HG02970 (cell line): Measurements from ENCODE around the gene DUSP5.

ENCODE experiments used
- ATAC-seq: cut with Tn5 transposase; IDR thresholded peaks from one replicate; pipeline ENCODE4 v1.9.1; 2021; ENCODE audit warnings: mild to moderate bottlenecking, moderate library complexity, moderate number of reproducible peaks; ENCODE audit not compliant: unreplicated experiment, low FRiP score

Gene DUSP5

DNA sequence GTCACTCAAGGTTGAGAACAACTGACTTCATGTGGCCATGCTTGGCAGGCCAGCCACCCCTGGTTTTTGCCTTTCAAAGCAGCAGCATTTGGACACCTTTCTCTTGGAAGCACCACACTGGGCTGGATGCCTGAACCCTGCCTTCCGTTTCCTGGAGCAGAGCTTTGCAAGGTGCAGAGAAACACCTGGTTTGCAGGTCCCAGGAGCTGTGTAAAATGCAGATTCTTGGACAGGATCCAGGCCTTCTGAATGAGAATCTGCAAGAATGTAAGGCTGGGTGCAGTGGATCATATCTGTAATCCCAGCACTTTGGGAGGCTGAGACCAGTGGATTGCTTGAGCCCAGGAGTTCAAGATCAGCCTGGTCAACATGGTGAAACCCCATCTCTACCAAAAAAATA, 18.0 kb upstream of the DUSP5 start:
- no peak for ATAC-seq

DNA sequence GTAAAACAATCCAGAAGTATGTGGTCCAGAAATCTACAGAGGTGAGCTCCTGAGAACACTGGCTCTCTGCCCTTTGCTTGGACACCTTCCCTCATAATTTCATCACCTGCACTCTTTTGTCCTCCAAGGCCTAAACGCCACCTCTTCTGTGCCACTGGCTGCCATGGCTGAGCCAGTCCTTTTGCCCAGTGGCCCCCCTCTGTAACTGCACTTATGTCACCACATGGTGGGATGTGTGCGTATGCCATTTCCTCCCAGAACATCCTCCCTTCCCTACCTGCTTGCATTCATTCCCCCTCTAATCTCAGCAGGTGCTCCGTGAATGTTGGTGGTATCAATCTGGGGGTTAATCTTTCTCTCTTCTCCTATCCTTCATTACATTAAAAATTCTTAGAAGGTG, 17.3 kb upstream of the DUSP5 start:
- ATAC-seq: no peak

GRCh38 chr10:110481919-110482318, 15.8 kb upstream of the DUSP5 start:
- ATAC-seq: no peak

DNA sequence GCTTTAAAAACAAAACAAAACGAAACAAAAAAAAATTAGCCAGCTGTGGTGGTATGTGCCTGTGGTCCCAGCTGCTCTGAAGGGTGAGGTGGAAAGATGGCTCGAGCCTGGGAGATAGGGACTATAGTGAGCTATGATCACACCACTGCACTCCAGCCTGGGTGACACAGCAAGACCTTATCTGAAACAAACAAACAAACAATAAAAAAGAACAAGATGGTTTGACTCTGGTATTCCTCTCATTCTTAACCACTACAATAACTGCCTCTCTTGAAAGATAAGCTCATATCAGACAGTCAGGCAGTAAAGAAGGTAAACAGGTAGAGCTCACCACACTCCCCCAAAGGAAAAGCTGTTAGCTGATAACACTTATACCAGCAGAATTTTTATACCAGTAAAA, 14.1 kb upstream of the DUSP5 start:
- ATAC-seq: no peak

DNA sequence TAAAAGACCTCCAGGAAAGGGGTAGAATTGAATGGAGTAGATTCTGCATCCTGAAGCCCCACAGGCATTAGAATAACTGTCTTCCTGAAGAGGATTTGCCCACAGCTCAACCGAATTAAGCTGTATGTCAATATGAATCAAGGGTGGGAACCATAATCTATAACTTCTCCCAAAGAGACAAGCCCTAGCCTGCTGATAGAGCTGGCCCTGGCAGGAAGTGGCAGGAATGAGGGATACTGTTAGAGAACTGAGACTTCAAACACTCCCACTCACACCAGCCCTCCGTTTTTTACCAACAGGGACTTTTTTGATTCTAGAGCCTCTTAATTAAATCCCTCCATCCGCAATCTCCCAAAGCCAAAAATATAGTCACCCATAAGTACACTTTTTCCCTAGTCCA, 12.2 kb upstream of the DUSP5 start:
- ATAC-seq: no peak

GRCh38 chr10:110486680-110487410, 10.9 kb upstream of the DUSP5 start:
- ATAC-seq: no peak

DNA sequence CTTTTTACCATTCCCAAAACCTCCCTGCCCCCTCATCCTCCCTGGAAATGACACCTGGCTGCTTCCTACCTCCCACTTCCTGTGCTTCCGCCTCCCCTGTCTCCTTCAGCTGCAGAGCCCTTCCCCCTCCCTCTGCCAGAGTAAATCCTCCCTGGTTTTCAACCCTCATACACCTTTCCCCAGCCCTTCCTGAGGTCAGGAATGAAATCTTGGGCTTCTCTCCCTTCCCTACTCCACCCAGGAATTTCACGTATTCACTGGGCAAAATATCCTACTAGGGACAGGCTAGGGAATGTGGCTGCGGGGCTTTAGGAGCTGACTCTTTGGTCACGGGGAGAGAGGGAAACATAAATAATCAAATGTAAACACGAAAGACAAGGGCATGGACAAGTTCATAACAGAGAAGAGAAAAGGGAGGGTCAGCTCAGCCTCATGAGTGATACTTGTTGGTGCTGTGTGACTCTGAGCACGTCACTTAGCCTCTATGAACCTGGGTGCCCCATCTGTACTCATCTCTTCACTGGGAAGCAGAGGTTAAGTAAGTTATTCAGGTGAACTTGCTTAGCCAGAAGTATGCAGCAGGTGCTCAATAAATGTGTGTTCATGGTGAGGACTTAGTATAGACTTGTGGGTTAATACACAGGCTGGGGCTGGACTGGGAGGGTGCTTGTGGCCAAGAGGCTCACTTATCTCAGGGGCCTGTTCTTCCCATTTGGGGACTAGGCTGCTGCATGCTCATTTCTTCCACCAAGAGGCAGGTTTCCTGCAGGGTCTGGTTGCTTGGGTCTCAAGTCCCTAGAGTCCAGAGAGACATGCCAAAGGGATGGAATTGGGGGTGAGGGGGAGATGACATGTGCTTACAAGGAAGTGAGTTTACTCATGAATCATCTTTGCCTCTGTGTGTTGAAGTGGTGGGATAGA, 10.0 kb upstream of the DUSP5 start:
- no peak for ATAC-seq

DNA sequence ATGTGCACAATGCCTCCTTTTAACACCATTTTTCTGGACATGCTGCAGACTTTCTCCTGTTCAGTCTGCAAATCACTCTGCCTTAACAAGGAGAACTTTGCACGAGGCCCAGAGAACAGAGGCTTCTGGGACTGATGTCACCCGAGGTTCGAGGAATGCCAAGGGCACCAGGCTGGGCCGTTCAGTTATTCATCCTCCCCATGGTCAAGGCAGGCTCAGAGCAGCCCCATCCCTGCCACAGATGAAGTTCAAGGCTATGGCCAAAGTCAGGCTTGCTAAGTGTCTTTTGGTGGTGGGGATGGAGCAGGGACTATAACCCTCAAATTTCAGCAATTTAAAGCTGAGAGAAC, 9.4 kb upstream of the DUSP5 start:
- no peak for ATAC-seq

GRCh38 chr10:110488940-110489339, 8.8 kb upstream of the DUSP5 start:
- no peak for ATAC-seq

DNA sequence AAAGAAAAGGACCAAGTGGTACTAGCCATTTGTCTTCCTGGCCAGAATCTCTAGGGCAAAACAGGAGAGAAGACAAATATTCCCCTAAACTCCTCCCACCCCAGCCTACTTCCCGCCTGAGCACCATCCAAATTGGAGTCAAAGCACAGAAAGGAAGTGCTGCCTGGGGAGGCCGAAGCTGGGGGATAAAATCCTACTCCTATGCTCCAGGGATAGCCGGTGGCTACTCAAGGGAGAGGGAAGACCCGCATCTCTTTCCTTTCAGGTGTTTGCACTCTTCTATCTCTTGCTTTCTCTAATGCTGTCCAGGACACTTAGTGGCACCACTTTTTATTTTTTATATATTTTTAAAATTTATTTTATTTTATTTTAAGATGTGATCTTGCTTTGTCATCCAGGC, 7.1 kb upstream of the DUSP5 start:
- ATAC-seq: no peak

DNA sequence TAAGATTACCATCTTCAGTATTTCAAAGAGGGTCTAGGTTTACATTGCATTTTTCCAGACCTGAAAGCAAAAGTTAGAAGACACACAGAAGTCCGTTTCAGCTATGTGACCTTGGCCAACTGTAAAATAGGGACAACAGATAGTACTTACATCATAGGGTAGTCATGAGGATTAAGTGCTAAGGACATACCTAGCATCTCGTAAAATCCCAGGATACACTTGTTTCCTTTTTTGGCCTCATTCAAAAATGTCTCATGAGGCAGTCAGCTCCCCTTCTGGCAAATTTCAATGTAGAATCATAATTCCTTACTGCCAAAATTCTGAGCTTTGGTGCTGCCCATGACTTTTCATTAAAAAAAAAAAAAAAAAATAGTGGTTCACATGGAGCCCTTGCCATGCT, 6.4 kb upstream of the DUSP5 start:
- no peak for ATAC-seq

GRCh38 chr10:110492069-110492822, 5.5 kb upstream of the DUSP5 start:
- no peak for ATAC-seq

GRCh38 chr10:110493832-110494426, 3.8 kb upstream of the DUSP5 start:
- no peak for ATAC-seq

DNA sequence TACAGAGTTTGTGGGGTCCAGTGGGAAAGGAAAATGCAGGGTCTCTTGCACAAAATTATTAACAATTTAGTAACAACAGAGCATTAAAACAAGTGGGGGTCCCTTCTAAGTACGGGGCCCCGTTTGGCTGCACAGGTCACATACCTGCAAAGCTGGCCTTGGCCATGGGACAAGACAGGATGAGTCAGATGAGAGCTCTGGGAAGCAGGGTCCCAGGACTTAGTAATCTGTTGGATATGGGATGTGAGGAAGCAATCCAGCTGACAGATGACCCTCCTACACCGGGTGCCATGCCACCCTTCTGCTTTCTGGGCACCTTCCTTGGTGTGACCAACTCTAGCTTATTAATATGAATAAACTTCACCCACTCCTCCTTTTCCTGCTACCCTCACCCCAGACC, 3.2 kb upstream of the DUSP5 start:
- ATAC-seq: no peak

DNA sequence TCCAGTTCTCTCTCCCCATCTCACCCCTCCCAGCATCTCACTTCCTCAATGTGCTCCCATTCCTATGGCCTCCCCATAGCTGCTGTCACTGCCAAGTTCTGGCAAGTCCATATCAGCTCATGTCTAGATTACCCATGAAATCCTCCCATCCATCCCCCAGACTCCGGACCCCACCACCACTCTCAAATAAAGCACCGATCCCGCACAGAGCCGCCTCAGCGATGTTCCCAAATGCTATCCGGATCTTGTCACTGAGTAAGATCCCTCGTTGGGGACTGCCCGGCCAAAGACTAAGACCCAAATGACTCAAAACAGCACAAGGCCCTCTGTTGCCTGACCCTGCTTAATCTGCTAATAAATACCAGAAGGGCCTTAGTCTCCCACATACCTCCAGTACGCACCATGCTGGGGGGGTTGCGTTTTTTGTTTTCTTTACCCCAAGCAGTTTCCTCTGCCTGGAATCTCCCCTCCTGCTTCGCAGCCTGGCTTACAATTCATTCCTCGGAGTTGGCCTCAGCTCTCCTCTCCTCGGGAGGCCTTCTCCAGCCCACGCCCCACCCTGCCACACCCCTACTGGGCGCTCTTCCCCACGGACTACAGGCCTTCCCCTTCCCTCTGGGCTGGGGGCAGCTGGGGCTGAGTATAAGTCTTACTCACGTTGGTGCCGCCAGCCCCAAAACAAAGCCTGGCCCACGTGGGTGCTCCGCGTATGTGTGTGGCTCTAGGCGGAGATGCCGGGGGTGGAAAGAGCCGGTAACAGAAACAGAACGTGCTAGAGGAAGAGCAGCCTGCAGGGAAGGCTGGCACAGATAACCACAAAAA, 1.8 kb upstream of the DUSP5 start:
- no peak for ATAC-seq

GRCh38 chr10:110496553-110497437, 912 bp upstream of the DUSP5 start:
- ATAC-seq: no peak

DNA sequence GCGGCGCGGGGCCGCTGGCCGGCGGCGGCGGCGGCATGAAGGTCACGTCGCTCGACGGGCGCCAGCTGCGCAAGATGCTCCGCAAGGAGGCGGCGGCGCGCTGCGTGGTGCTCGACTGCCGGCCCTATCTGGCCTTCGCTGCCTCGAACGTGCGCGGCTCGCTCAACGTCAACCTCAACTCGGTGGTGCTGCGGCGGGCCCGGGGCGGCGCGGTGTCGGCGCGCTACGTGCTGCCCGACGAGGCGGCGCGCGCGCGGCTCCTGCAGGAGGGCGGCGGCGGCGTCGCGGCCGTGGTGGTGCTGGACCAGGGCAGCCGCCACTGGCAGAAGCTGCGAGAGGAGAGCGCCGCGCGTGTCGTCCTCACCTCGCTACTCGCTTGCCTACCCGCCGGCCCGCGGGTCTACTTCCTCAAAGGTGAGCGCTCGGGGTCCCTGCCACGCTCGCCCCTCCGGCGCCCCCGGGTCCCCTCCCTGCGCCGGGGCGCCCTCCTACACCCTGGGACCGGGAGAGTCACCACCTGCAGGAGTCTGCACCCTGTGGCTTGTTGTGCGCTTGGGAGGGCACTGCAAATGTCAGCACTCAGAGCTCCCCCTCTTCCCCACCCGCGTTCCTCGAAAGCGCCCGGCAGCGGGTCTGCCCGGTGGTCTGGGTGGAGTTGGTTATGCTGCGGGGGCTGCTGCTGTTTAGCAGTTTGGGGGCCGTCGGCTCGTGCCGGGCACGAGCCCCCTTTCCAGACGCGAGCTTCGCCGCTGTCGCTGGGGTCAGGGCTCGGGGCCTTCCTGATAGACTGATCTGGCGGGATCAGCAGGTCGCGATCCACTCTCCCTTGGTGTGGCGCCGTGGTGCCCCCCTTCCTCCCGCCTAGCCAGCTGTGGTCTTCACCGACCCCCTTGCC, 627 bp downstream of the DUSP5 start:
- peak; percentile 14 for ATAC-seq
